Stomach (tissue), 4 donors: ENCODE data around the gene ZFAND5.

ENCODE experiments used
- POLR2AphosphoS5 ChIP-seq, 3 donors: sonication (generic); formaldehyde crosslinking; IDR thresholded peaks; one replicate each; pipeline ENCODE4 v1.6.1; 2016; ENCODE audit warnings: antibody characterized with exemption in 3 of 3
- TF ChIP-seq, protein P1 (sequence below), 7 experiments: fragments of 450-650 bp in 4 of 7; fragments of 200-600 bp in 3 of 7; sonication (generic) in 3 of 7; IDR thresholded peaks; one replicate each; pipeline ENCODE4 v1.5.1; 2016 to 2019; ENCODE audit warnings: antibody characterized with exemption in 7 of 7, control low read depth in 2 of 7, mild to moderate bottlenecking in 1 of 7

GRCh38 chr9:72382405-72382804 lies 17.4 kb upstream of the ZFAND5 start:
- TF ChIP-seq, protein P1, sequence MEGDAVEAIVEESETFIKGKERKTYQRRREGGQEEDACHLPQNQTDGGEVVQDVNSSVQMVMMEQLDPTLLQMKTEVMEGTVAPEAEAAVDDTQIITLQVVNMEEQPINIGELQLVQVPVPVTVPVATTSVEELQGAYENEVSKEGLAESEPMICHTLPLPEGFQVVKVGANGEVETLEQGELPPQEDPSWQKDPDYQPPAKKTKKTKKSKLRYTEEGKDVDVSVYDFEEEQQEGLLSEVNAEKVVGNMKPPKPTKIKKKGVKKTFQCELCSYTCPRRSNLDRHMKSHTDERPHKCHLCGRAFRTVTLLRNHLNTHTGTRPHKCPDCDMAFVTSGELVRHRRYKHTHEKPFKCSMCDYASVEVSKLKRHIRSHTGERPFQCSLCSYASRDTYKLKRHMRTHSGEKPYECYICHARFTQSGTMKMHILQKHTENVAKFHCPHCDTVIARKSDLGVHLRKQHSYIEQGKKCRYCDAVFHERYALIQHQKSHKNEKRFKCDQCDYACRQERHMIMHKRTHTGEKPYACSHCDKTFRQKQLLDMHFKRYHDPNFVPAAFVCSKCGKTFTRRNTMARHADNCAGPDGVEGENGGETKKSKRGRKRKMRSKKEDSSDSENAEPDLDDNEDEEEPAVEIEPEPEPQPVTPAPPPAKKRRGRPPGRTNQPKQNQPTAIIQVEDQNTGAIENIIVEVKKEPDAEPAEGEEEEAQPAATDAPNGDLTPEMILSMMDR (IDR thresholded peaks at IDR 0.05) = no peak
- TF ChIP-seq POLR2AphosphoS5 (IDR thresholded peaks at IDR 0.05) = no peak
